BLaER1 (cell line): ENCODE measurements around the gene ADO.
"Not testable (repeated sequence)": the region's sequence is repeated elsewhere in the genome, so short reads cannot be mapped to it uniquely, and the experiment has no call there.

Experiments
- H3K27ac ChIP-seq: shearing (Covaris generic); formaldehyde crosslinking; 2 replicates; pipeline ENCODE4 v1.8.1; 2022
- H3K27me3 ChIP-seq: shearing (Covaris generic); formaldehyde crosslinking; 2 replicates; pipeline ENCODE4 v1.8.1; 2022
- H3K36me3 ChIP-seq: shearing (Covaris generic); formaldehyde crosslinking; 2 replicates; pipeline ENCODE4 v1.8.1; 2022
- H3K4me1 ChIP-seq: shearing (Covaris generic); formaldehyde crosslinking; 2 replicates; pipeline ENCODE4 v1.8.1; 2022
- H3K4me2 ChIP-seq: shearing (Covaris generic); formaldehyde crosslinking; 2 replicates; pipeline ENCODE4 v1.8.1; 2022
- H3K4me3 ChIP-seq: shearing (Covaris generic); formaldehyde crosslinking; 2 replicates; pipeline ENCODE4 v1.8.1; 2022
- H3K9ac ChIP-seq: shearing (Covaris generic); formaldehyde crosslinking; 2 replicates; pipeline ENCODE4 v1.8.1; 2022
- H3K9me3 ChIP-seq: shearing (Covaris generic); formaldehyde crosslinking; 2 replicates; pipeline ENCODE4 v1.8.1; 2022
- H4K20me1 ChIP-seq: shearing (Covaris generic); formaldehyde crosslinking; 2 replicates; pipeline ENCODE4 v1.8.1; 2022
- Cebpa-rat ChIP-seq: shearing (Covaris generic); IDR thresholded peaks from 2 replicates; pipeline ENCODE4 v1.8.1; 2022

The ADO gene

DNA sequence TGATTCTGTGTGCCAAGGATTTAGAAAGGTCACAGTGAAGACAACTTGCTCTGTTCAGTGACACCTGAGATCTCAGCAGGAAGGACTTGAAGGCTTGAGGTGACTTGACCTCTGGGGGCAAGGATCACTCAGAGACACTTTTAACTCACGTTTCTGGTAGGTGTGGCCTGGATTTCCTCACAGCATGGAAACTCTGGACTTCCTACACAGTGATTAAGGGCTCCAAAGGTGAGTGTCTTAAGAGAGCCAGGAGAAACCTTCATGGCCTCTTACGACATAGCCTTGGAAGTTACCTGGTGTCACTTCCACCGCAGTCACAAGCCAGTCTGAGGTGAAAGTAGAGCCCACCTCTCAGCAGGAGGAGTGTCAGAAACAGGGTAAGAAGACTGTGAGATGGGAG is 38.1 kb upstream of the ADO start:
- no peak overlapping the region for H3K4me2 ChIP-seq
- H3K9me3 ChIP-seq, result no peaks in the 10 kb centered on the region
- H4K20me1 ChIP-seq, result no peaks in the 10 kb centered on the region
- H3K36me3 ChIP-seq, result no peaks in the 10 kb centered on the region
- no peaks in the 10 kb centered on the region for H3K4me1 ChIP-seq
- no peak for TF ChIP-seq Cebpa-rat
- H3K27me3 ChIP-seq, result no peaks in the 10 kb centered on the region
- H3K27ac ChIP-seq, result no peak overlapping the region
- no peak overlapping the region for H3K4me3 ChIP-seq
- H3K9ac ChIP-seq, result no peak overlapping the region

GRCh38 chr10:62769574-62770242 is 34.8 kb upstream of the ADO start:
- Histone ChIP-seq H3K4me1 (no peaks in the 10 kb centered on the region), H3K4me2 (no peak overlapping the region), H3K27ac (no peak overlapping the region), H3K36me3 (no peaks in the 10 kb centered on the region), H4K20me1 (no peaks in the 10 kb centered on the region), H3K9ac (no peak overlapping the region), H3K4me3 (no peak overlapping the region), H3K27me3 (no peaks in the 10 kb centered on the region), H3K9me3 (no peaks in the 10 kb centered on the region)
- no peak for TF ChIP-seq Cebpa-rat

- no peaks in the 10 kb centered on the region for H3K36me3 ChIP-seq
- H3K9me3 ChIP-seq, result no peaks in the 10 kb centered on the region
- H3K27ac ChIP-seq, result no peak overlapping the region
- H3K4me1 ChIP-seq, result peaks cover 15% of the 10 kb centered on the region
- H3K4me2 ChIP-seq, result no peak overlapping the region
- TF ChIP-seq Cebpa-rat, result no peak
- no peak overlapping the region for H3K9ac ChIP-seq
- no peak overlapping the region for H3K4me3 ChIP-seq
- no peaks in the 10 kb centered on the region for H3K27me3 ChIP-seq
- H4K20me1 ChIP-seq, result no peaks in the 10 kb centered on the region
Observed at GRCh38 chr10:62772186-62772974, 32.1 kb upstream of the ADO start.

GRCh38 chr10:62778125-62778524 is 26.4 kb upstream of the ADO start:
- no peak overlapping the region for H3K9ac ChIP-seq
- H3K27me3 ChIP-seq, result no peaks in the 10 kb centered on the region
- H3K4me1 ChIP-seq, result peaks cover 45% of the 10 kb centered on the region
- H3K36me3 ChIP-seq, result no peaks in the 10 kb centered on the region
- no peak overlapping the region for H3K4me3 ChIP-seq
- no peak overlapping the region for H3K27ac ChIP-seq
- no peaks in the 10 kb centered on the region for H3K9me3 ChIP-seq
- no peaks in the 10 kb centered on the region for H4K20me1 ChIP-seq
- no peak for TF ChIP-seq Cebpa-rat
- 0 out of 2 replicates have a peak overlapping the region, but pooled peaks have one; percentile 1 for H3K4me2 ChIP-seq

DNA sequence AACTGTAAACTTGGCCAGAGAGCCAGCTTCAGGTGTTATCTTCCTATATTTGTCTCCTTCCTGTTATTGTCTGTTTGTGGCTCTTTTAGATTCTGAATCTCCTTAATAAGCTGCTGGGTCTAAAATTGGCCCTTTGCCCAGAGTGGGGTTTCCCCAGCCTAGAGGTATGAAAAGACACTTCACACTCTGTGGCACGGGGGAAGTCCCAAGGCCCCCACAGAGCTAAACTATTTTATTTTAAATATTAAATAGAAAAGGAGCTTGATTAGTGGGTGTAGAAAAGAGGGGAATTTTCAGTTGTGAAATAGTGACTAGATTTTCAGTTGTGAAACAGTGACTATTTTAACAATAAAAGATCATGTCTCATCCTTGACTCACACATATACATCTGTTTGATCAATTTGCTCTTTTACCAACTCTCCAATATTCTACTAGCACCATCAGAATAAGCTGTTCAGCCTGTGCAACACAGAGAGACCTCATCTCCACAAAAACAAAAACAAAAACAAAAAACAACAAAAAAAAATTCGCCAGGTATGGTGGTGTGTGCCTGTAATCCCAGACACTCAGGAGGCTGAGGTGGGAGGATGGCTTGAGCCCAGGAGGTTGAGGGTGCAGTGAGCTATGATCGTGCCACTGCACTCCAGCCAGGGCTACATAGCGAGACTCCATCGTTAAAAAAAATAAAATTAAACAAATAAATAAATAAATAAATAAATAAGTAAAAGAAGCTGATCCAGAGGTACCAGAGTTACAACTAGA is 24.9 kb upstream of the ADO start:
- H3K4me3 ChIP-seq, result no peak overlapping the region
- peak overlapping the region; percentile 54 for H3K4me2 ChIP-seq
- H3K4me1 ChIP-seq, result peaks cover 45% of the 10 kb centered on the region
- H3K27me3 ChIP-seq, result no peaks in the 10 kb centered on the region
- H3K36me3 ChIP-seq, result no peaks in the 10 kb centered on the region
- no peak overlapping the region for H3K9ac ChIP-seq
- H3K9me3 ChIP-seq, result peaks cover 6% of the 10 kb centered on the region
- peak overlapping the region; percentile 35; the same call in 1 of the 2 replicates for H3K27ac ChIP-seq
- no peak for TF ChIP-seq Cebpa-rat
- H4K20me1 ChIP-seq, result no peaks in the 10 kb centered on the region

DNA sequence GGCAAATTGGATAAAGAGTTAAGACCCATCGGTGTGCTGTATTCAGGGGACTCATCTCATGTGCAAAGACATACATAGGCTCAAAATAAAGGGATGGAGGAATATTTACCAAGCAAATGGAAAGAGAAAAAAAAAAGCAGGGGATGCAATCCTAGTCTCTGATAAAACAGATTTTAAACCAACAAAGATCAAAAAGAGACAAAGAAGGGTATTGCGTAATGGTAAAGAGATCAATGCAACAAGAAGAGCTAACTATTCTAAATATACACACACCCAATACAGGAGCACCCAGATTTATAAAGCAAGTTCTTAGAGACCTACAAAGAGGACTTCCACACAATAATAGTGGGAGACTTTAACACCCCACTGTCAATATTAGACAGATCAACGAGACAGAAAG is 20.0 kb upstream of the ADO start:
- Histone ChIP-seq H3K9me3 (peaks cover 22% of the 10 kb centered on the region), H3K4me1 (peaks cover 10% of the 10 kb centered on the region)
- H4K20me1 ChIP-seq, H3K36me3 ChIP-seq, H3K27ac ChIP-seq, H3K4me2 ChIP-seq, H3K9ac ChIP-seq, H3K27me3 ChIP-seq, H3K4me3 ChIP-seq: not testable (repeated sequence)
- TF ChIP-seq Cebpa-rat, result peak; percentile 42; the same call in 1 of the 2 replicates

DNA sequence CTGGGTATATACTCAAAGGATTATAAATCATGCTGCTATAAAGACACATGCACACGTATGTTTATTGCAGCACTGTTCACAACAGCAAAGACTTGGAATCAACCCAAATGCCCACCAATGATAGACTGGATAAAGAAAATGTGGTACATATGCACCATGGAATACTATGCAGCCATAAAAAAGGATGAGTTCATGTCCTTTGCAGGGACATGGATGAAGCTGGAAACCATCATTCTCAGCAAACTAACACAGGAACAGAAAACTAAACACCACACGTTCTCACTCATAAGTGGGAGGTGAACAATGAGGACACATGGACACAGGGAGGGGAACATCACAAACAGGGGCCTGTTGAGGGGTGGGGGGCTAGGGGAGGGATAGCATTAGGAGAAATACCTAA is 16.2 kb upstream of the ADO start:
- H4K20me1 ChIP-seq, H3K4me3 ChIP-seq, H3K4me2 ChIP-seq, H3K27me3 ChIP-seq, H3K4me1 ChIP-seq, H3K27ac ChIP-seq, H3K36me3 ChIP-seq, H3K9ac ChIP-seq: not testable (repeated sequence)
- peaks cover 22% of the 10 kb centered on the region for H3K9me3 ChIP-seq

- TF ChIP-seq Cebpa-rat, result no peak
- H3K27ac ChIP-seq, result no peak overlapping the region
- no peak overlapping the region for H3K4me3 ChIP-seq
- no peaks in the 10 kb centered on the region for H3K36me3 ChIP-seq
- no peaks in the 10 kb centered on the region for H3K4me1 ChIP-seq
- no peak overlapping the region for H3K4me2 ChIP-seq
- peaks cover 22% of the 10 kb centered on the region for H3K9me3 ChIP-seq
- H4K20me1 ChIP-seq, result no peaks in the 10 kb centered on the region
- no peaks in the 10 kb centered on the region for H3K27me3 ChIP-seq
- H3K9ac ChIP-seq, result no peak overlapping the region
Observed at GRCh38 chr10:62788861-62789467, 15.6 kb upstream of the ADO start.

- no peak for TF ChIP-seq Cebpa-rat
- Histone ChIP-seq H3K9me3 (peaks cover 12% of the 10 kb centered on the region), H3K9ac (no peak overlapping the region)
Observed at GRCh38 chr10:62790019-62790555, 14.4 kb upstream of the ADO start.

More at GRCh38 chr10:62790019-62790555, 14.4 kb upstream of the ADO start:
- Histone ChIP-seq H3K27ac (no peak overlapping the region), H3K36me3 (no peaks in the 10 kb centered on the region), H4K20me1 (no peaks in the 10 kb centered on the region), H3K4me1 (peaks cover 4% of the 10 kb centered on the region; the same call in 1 of the 2 replicates), H3K27me3 (no peaks in the 10 kb centered on the region), H3K4me3 (no peak overlapping the region), H3K4me2 (no peak overlapping the region)
